Measurements from ENCODE around the gene USP6NL. TPM values are rescaled to one million over a fixed set of nuclear protein-coding genes. Genes with fewer than 3 reads are reported as not detected.
A peak's percentile ranks its signal among the peaks of the same experiment; 100 is the strongest.

USP6NL gene
- total RNA-seq, 1 experiment from 2014 or later: 22.1 TPM

GRCh38 chr10:11516431-11516746 lies 95.1 kb downstream of the USP6NL start:
- Histone ChIP-seq H3K9me2 (ENCODE audit: insufficient read depth) (no peaks in the 10 kb centered on the region), H3K9me3 (ENCODE audit: insufficient read depth, low read depth) (no peaks in the 10 kb centered on the region), H3K4me2 (no peak overlapping the region), H3K36me3 (ENCODE audit: low read depth) (no peaks in the 10 kb centered on the region), H3K4me1 (replicated peaks; ENCODE audit: insufficient read depth) (no peaks in the 10 kb centered on the region), H3K27ac (0 out of 2 replicates have a peak overlapping the region, but pooled peaks have one; percentile 17), H3F3A (ENCODE audit: insufficient read depth, low read depth) (no peaks in the 10 kb centered on the region), H3K79me2 (ENCODE audit: low read depth) (no peaks in the 10 kb centered on the region), H3K4me3 (no peak overlapping the region), H3K27me3 (ENCODE audit: insufficient read depth, low read depth) (no peaks in the 10 kb centered on the region), H4K20me1 (ENCODE audit: insufficient read depth) (no peaks in the 10 kb centered on the region; the same call in 1 of the 2 replicates), H2AFZ (no peak overlapping the region)
- TF ChIP-seq, protein P1, sequence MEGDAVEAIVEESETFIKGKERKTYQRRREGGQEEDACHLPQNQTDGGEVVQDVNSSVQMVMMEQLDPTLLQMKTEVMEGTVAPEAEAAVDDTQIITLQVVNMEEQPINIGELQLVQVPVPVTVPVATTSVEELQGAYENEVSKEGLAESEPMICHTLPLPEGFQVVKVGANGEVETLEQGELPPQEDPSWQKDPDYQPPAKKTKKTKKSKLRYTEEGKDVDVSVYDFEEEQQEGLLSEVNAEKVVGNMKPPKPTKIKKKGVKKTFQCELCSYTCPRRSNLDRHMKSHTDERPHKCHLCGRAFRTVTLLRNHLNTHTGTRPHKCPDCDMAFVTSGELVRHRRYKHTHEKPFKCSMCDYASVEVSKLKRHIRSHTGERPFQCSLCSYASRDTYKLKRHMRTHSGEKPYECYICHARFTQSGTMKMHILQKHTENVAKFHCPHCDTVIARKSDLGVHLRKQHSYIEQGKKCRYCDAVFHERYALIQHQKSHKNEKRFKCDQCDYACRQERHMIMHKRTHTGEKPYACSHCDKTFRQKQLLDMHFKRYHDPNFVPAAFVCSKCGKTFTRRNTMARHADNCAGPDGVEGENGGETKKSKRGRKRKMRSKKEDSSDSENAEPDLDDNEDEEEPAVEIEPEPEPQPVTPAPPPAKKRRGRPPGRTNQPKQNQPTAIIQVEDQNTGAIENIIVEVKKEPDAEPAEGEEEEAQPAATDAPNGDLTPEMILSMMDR (conservative IDR thresholded peaks at IDR 0.05): no peak
- TF ChIP-seq EZH2 (IDR thresholded peaks at IDR 0.05; ENCODE audit: low read depth): no peak
- intact Hi-C loops (cut with micrococcal nuclease; ENCODE audit: unreplicated experiment): loop anchor here (2.0 kb wide), 1 partner anchor 170 kb away; no protein-coding TSS in a partner anchor
- no peak for DNase-seq
- CTCF ChIA-PET: interaction anchor here (0.6 to 1.0 kb wide), 3 partner anchors 209 to 301 kb away, joined by 3 read pairs; no protein-coding TSS in a partner anchor
- no TSS peak for BruUV-seq (replicated peaks)
- POLR2A ChIA-PET (ENCODE audit: unreplicated experiment): no interaction called here

GRCh38 chr10:11515596-11516430 lies 95.6 kb downstream of the USP6NL start:
- peak in 1 of 2 experiments; percentile 25 for DNase-seq
- no peak for TF ChIP-seq EZH2 (IDR thresholded peaks at IDR 0.05; ENCODE audit: low read depth)
- TF ChIP-seq, protein P1 (conservative IDR thresholded peaks at IDR 0.05): peak; percentile 82
- H3K79me2 ChIP-seq (ENCODE audit: low read depth): no peaks in the 10 kb centered on the region
- no TSS peak for BruUV-seq (replicated peaks)
- H3K4me1 ChIP-seq (replicated peaks; ENCODE audit: insufficient read depth): no peaks in the 10 kb centered on the region
- H3K4me2 ChIP-seq: no peak overlapping the region
- no peaks in the 10 kb centered on the region for H3K27me3 ChIP-seq (ENCODE audit: insufficient read depth, low read depth)
- no peaks in the 10 kb centered on the region; the same call in 1 of the 2 replicates for H4K20me1 ChIP-seq (ENCODE audit: insufficient read depth)
- ChIA-PET CTCF (interaction anchor here (0.6 to 1.0 kb wide), 3 partner anchors 209 to 301 kb away, joined by 3 read pairs; no protein-coding TSS in a partner anchor), POLR2A (ENCODE audit: unreplicated experiment) (no interaction called here)
- no peak overlapping the region for H2AFZ ChIP-seq
- no peak overlapping the region for H3K4me3 ChIP-seq
- no peaks in the 10 kb centered on the region for H3K36me3 ChIP-seq (ENCODE audit: low read depth)
- no peaks in the 10 kb centered on the region for H3K9me3 ChIP-seq (ENCODE audit: insufficient read depth, low read depth)
- H3F3A ChIP-seq (ENCODE audit: insufficient read depth, low read depth): no peaks in the 10 kb centered on the region
- no peaks in the 10 kb centered on the region for H3K9me2 ChIP-seq (ENCODE audit: insufficient read depth)
- intact Hi-C loops (cut with micrococcal nuclease; ENCODE audit: unreplicated experiment): loop anchor here (1.0 to 2.0 kb wide), 3 partner anchors 171 to 242 kb away; no protein-coding TSS in a partner anchor
- H3K27ac ChIP-seq: 0 out of 2 replicates have a peak overlapping the region, but pooled peaks have one; percentile 17

GRCh38 chr10:11513727-11514126 lies 97.7 kb downstream of the USP6NL start:
- intact Hi-C loops (cut with micrococcal nuclease; ENCODE audit: unreplicated experiment): no loop called here
- no peak for DNase-seq
- Histone ChIP-seq H2AFZ (no peak overlapping the region), H3K36me3 (ENCODE audit: low read depth) (no peaks in the 10 kb centered on the region), H4K20me1 (ENCODE audit: insufficient read depth) (no peaks in the 10 kb centered on the region; the same call in 1 of the 2 replicates), H3F3A (ENCODE audit: insufficient read depth, low read depth) (no peaks in the 10 kb centered on the region), H3K9me3 (ENCODE audit: insufficient read depth, low read depth) (no peaks in the 10 kb centered on the region), H3K79me2 (ENCODE audit: low read depth) (no peaks in the 10 kb centered on the region), H3K4me3 (no peak overlapping the region), H3K27ac (no peak overlapping the region), H3K4me2 (no peak overlapping the region), H3K4me1 (replicated peaks; ENCODE audit: insufficient read depth) (no peaks in the 10 kb centered on the region), H3K9me2 (ENCODE audit: insufficient read depth) (no peaks in the 10 kb centered on the region), H3K27me3 (ENCODE audit: insufficient read depth, low read depth) (no peaks in the 10 kb centered on the region)
- no peak for TF ChIP-seq EZH2 (IDR thresholded peaks at IDR 0.05; ENCODE audit: low read depth)
- POLR2A ChIA-PET (ENCODE audit: unreplicated experiment): no interaction called here
- CTCF ChIA-PET: no interaction called here
- BruUV-seq (replicated peaks): no TSS peak
